H7 (cell line): Measurements from ENCODE around the gene TRIM42. TPM values are rescaled to one million over a fixed set of nuclear protein-coding genes. Genes with fewer than 3 reads are reported as not detected.

Source experiments
- DNase-seq: peaks from one replicate; pipeline ENCODE4 v3.0.0; 2012
- H3K27me3 ChIP-seq: 2 replicates; pipeline ENCODE4 v1.6.0; 2011; ENCODE audit warnings: mild to moderate bottlenecking, low read length; ENCODE audit not compliant: control insufficient read depth, insufficient read depth
- H3K36me3 ChIP-seq: replicated peaks from 2 replicates; pipeline ENCODE4 v1.5.1; 2011; ENCODE audit warnings: low read length; ENCODE audit not compliant: control insufficient read depth, insufficient read depth
- H3K4me3 ChIP-seq: 2 replicates; pipeline ENCODE4 v1.5.1; 2011; ENCODE audit warnings: low read depth, mild to moderate bottlenecking, control low read depth, low read length, moderate library complexity; ENCODE audit not compliant: insufficient read depth
- total RNA-seq: library from RNA; depleted of rRNA; stranded (reverse); fragments of >200 nt; shearing (Covaris generic); gene quantifications from 2 replicates; pipeline ENCODE4 v1.2.3, GENCODE V29; 2014

TRIM42 gene
- total RNA-seq, 1 experiment from 2014 or later, result not detected

DNA sequence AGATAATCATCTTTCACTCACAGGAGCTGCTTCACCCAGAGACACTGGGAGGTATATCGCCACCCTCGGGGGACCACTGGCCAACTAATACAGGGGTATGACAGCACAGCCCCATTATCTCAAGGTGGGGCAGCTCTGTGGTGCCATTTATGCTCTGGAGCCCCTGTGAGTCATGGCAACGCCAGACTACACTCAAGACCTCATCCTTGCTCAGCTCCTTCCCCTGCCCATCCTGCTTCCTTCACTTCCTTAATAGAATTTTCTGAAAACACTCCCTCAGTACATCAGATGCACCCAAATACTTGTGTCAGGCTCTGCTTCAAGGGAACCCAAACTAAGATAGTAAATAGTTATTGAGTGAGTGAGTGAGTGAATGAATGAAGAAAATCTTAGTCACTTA is 45.7 kb downstream of the TRIM42 start:
- DNase-seq, result no peak
- Histone ChIP-seq H3K4me3 (no peak overlapping the region), H3K27me3 (no peaks in the 10 kb centered on the region), H3K36me3 (no peaks in the 10 kb centered on the region)

DNA sequence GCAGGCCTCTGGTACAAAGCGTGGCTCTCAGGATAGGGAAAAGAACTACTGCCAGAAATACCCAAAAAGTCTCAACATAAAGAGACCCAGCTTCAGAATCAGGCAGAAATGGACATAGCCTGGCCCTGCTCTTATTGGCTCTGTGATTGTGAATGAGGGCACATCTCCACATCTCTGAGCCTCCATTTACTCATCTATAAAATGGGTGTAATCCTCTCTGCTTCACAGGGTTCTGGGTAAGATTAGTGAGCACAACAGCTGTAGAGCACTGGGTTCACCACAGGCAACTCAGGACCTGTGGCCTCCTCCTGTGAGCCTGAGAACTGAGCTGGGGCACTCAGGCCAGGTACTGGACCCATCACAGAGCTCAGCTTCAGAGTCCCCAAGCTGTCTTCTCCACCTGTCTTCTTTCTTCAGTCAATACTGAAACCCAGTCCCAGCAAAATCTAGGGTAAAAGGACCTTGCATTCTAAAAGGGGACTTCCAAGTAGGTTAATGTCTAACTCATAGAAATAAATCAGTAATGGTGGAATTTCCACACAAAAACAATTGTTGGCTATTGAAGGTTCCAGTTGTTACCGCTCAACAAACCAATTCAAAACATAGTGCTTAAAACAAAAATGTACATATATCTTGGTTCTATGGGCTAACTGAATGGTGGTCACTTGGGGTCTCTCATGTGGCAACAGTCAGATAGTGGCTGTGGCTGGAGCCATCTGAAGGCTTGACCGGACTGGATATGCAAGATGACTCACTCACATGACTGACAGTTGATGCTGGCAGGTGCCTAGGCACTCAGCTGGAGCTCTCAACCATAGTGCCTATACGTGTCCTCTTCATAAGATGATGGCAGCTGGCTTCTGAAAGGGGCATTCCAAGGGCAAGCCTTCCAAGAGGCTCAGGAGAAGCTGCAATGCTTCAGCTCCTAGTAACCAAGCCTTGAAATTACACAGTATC is 47.3 kb downstream of the TRIM42 start:
- Histone ChIP-seq H3K4me3 (no peak overlapping the region), H3K36me3 (no peaks in the 10 kb centered on the region), H3K27me3 (no peaks in the 10 kb centered on the region)
- no peak for DNase-seq

DNA sequence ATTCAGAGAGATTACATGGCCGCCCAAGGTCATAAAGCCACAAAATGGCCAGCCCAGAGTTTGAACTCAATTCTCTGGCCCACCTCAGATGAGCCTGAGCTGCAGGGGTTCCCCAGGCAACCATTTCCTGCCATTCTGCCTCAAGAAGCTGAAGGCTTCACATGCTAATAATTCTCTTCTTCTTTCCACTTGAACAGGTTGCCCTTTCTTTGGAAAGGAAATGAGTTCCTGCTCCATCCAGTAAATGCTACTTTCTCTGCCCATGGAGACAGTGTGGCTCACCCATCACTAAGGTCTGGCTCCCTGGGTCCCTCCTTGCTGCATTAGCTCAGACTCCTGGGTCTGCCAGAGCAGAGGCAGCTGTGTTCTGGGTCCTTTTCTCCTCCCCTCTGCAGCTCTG is 48.2 kb downstream of the TRIM42 start:
- Histone ChIP-seq H3K27me3 (no peaks in the 10 kb centered on the region), H3K36me3 (no peaks in the 10 kb centered on the region), H3K4me3 (no peak overlapping the region)
- no peak for DNase-seq

DNA sequence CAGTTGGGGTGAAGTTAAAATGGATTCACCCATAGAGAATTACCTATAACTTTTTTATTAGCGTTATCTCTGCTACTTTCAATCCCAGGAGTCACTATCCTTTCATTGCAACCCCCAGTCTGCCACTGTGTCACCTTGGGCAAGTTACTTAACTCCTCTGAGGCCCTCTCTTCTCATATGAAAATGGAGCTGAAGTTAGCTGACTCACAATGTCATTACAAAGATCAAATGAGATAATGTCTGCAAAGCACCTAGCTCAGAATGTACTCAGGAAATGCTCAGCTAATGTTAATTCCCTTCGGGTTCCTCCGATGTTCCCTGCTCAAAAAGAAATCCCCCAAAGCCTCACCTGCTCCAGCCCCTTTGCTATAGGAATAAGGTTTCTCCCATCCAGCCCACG is 50.0 kb downstream of the TRIM42 start:
- Histone ChIP-seq H3K36me3 (no peaks in the 10 kb centered on the region), H3K27me3 (no peaks in the 10 kb centered on the region), H3K4me3 (no peak overlapping the region)
- DNase-seq, result no peak

DNA sequence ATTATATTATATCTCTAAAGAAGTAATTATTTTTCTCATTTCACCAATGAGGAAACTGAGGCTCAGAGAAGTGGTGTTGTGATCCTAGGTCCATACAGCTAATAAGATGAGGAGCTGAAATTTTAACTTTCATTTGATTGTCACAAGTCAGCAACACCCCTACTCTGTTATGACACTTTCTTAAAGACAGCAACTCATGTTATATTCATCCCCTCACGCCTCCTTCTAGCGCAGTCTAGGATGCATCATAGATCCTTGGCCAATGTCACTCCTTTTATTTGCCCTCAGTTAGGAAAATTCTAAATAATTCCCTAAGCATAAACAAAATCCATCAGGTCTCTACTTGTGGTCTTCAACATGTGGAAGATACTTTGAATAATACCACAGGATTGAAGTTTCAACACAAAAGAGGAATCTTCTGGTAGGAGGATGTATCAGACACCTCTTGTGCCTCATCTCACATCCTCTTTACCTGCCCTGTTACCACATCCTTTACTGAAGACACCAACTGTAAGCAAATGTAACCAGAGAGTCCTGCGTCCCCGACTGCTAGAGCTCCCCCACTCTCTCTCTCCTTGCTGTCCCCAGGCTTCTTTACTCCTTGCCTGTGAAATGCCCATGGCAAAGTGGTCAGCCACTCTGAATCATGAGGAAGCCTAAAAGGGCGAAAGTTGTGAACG is 53.7 kb downstream of the TRIM42 start:
- Histone ChIP-seq H3K27me3 (no peaks in the 10 kb centered on the region), H3K36me3 (no peaks in the 10 kb centered on the region), H3K4me3 (no peak overlapping the region)
- DNase-seq, result no peak

DNA sequence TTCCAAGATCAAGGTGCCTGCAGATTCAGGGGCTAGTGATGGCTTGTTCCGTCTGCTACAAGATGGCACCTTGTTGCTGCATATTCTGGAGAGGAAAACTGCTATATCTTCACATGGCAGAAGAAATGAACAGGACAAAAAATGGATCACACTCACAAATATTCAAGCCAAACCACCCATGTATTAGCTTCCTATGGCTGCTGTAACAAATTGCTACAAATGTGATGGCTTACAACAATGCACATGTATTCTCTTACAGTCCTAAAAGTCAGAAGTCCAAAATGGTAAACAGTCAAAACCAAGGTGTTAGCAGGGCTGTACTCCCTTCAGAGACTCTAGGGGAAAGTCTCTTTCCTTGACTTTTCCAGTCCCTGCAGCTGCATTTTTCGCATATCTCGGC is 55.8 kb downstream of the TRIM42 start:
- H3K27me3 ChIP-seq, result no peaks in the 10 kb centered on the region
- no peak for DNase-seq
- no peak overlapping the region for H3K4me3 ChIP-seq
- H3K36me3 ChIP-seq, result no peaks in the 10 kb centered on the region

DNA sequence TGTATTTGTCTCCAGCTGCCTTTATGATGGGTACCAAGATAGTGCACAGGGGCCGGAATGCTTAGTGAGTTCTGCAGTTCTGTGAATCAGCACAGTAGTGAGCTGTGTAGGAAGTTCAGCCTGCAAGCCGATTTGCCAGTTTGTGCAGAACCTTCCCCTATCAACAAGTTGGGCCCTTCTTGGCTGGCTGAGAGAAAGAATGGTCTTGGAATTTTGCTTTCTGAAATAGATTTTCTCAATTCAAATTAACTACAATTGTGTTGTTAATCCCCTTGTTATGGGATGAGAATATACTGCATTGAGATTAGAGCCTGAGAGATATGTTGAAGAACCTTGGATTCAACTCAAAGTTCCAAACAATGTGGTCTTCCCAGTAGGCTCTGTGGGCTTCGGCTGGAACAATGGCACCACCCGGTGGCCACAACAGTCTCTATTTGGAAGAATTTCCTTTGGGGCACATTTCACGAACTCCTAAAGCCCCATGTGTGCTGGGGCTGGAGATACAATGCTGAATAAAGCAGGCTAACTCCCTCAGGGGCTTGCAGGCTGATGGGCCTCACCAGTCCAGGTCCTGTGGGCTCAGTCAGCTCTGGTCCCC is 59.1 kb downstream of the TRIM42 start:
- no peak overlapping the region for H3K4me3 ChIP-seq
- H3K27me3 ChIP-seq, result no peaks in the 10 kb centered on the region
- H3K36me3 ChIP-seq, result no peaks in the 10 kb centered on the region
- peak; percentile 47 for DNase-seq

DNA sequence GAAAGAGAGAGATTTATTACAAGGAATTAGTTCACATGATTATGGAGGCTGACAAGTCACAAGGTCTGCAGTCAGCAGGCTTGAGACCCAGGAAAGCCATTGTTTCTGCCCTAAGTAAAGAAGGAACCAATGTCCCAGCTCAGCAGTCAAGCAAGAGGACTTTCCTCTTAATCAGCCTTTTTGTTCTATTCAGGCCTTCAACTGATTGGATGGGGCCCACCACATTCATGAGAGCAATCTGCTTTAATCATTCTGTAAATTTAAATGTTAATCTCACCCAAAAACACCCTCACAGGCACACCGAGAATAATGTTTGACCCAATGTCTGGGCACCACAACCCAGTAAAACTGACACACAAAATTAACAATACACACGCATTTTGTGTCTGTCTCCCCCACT is 64.3 kb downstream of the TRIM42 start:
- no peak overlapping the region for H3K4me3 ChIP-seq
- H3K27me3 ChIP-seq, result no peaks in the 10 kb centered on the region
- H3K36me3 ChIP-seq, result no peaks in the 10 kb centered on the region
- no peak for DNase-seq

DNA sequence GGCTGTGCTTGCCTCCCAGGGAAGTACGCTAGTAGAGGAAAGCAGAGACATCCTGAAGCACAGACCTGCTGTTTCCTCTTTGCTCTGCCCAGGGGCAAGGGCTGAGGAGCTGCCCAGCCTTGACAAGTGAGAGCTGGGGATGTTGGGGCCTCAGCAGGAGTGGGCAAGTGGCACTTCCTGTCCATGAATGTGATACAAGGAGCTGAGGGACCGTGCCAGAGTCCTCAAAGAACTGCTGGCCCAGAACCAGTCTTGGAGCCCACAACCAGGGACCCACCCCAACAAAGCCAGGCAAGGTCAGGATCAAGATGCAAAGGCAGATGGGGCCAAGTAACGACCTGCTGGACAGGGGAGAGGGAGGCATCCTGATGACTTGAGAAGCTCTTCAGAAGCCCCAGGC is 70.3 kb downstream of the TRIM42 start:
- Histone ChIP-seq H3K36me3 (no peaks in the 10 kb centered on the region), H3K4me3 (no peak overlapping the region), H3K27me3 (no peaks in the 10 kb centered on the region; the same call in 1 of the 2 replicates)
- DNase-seq, result no peak

DNA sequence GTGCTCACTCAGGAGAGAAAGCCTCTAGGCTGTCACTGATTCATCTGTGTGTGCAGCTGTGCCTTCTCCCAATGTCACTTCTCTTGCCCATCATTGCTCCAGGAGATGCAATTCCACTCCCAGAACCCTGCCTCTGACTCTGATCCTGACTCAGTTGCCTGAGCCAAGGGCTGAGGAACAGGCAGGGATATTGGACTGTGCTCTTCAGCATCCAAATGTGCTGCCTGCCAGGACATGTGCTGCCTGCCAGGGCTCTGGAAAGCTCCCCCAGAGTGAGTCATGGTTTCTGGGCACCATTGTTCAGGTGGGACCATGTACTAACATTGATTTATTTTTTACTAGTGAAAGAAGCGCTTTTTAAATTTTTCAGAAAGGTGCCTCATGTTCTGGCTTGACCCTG is 71.0 kb downstream of the TRIM42 start:
- DNase-seq, result no peak

More for the DNA sequence above, 71.0 kb downstream of the TRIM42 start:
- H3K36me3 ChIP-seq, result no peaks in the 10 kb centered on the region
- no peaks in the 10 kb centered on the region; the same call in 1 of the 2 replicates for H3K27me3 ChIP-seq
- no peak overlapping the region for H3K4me3 ChIP-seq
